HEK293 (cell line): ENCODE data around the gene FRMD8.

Experiments used
- CTCF ChIA-PET: fragments of 350-600 bp; formaldehyde crosslinking; extraction: SDS; loops from one replicate; lab custom pipeline; 2021; ENCODE audit warnings: antibody characterized with exemption; lab: Yijun Ruan, JAX
- POLR2A ChIA-PET: fragments of 300-600 bp; formaldehyde crosslinking; extraction: SDS; loops from one replicate; lab custom pipeline; 2020; ENCODE audit warnings: antibody characterized with exemption, inconsistent platforms; lab: Yijun Ruan, JAX
- H3K27ac ChIP-seq: fragments of 200-500 bp; sonication (Bioruptor generic); 2 replicates; pipeline ENCODE4 v1.5.1; 2014; ENCODE audit warnings: low read depth, low read length, control low read depth, inconsistent platforms; ENCODE audit errors: extremely low read depth
- H3K36me3 ChIP-seq, 2 experiments: fragments of 200-500 bp in 1 of 2; sonication (Bioruptor generic) in 1 of 2; 1 replicate in 1 of 2; 2 replicates in 1 of 2; pipeline ENCODE4 v1.5.1; 2014 to 2017; ENCODE audit warnings: inconsistent platforms in 2 of 2, low read length in 2 of 2; ENCODE audit not compliant: control insufficient read depth in 2 of 2, insufficient read depth in 1 of 2
- H3K4me1 ChIP-seq: fragments of 200-500 bp; sonication (Bioruptor generic); 2 replicates; pipeline ENCODE4 v1.5.1; 2014; ENCODE audit warnings: mild to moderate bottlenecking, low read length, inconsistent platforms; ENCODE audit not compliant: control insufficient read depth, insufficient read depth
- H3K4me3 ChIP-seq: 2 replicates; pipeline ENCODE4 v1.5.1; 2011; ENCODE audit warnings: low read depth, mild to moderate bottlenecking, control low read depth, low read length, moderate library complexity
- H3K9me3 ChIP-seq: fragments of 200-500 bp; sonication (Bioruptor generic); 2 replicates; pipeline ENCODE4 v1.5.1; 2014; ENCODE audit warnings: low read depth, low read length, inconsistent platforms; ENCODE audit not compliant: control insufficient read depth, insufficient read depth
- FEZF1 ChIP-seq: fragments of 450-650 bp; formaldehyde crosslinking; IDR thresholded peaks from 2 replicates; pipeline ENCODE4 v1.5.1; 2016; ENCODE audit warnings: missing biosample characterization, missing genetic modification characterization
- KLF9 ChIP-seq: fragments of 450-650 bp; formaldehyde crosslinking; IDR thresholded peaks from 2 replicates; pipeline ENCODE4 v1.5.1; 2016; ENCODE audit warnings: missing biosample characterization, missing genetic modification characterization, low read depth
- MZF1 ChIP-seq: fragments of 450-650 bp; formaldehyde crosslinking; IDR thresholded peaks from 2 replicates; pipeline ENCODE4 v1.5.1; 2017; ENCODE audit warnings: missing biosample characterization, missing genetic modification characterization, borderline replicate concordance
- ZBTB7A ChIP-seq: fragments of 450-650 bp; formaldehyde crosslinking; IDR thresholded peaks from 2 replicates; pipeline ENCODE4 v1.5.1; 2016; ENCODE audit warnings: low read depth, missing biosample characterization, missing genetic modification characterization
- ZFHX2 ChIP-seq: fragments of 450-650 bp; formaldehyde crosslinking; conservative IDR thresholded peaks from 2 replicates; pipeline ENCODE4 v1.5.1; 2016; ENCODE audit warnings: missing biosample characterization, missing genetic modification characterization
- ZNF132 ChIP-seq: fragments of 450-650 bp; formaldehyde crosslinking; IDR thresholded peaks from 2 replicates; pipeline ENCODE4 v1.5.1; 2017; ENCODE audit warnings: missing biosample characterization, missing genetic modification characterization, borderline replicate concordance
- ZNF175 ChIP-seq: fragments of 450-650 bp; formaldehyde crosslinking; IDR thresholded peaks from 2 replicates; pipeline ENCODE4 v1.5.1; 2016; ENCODE audit warnings: missing biosample characterization, missing genetic modification characterization
- ZNF2 ChIP-seq: fragments of 450-650 bp; formaldehyde crosslinking; IDR thresholded peaks from 2 replicates; pipeline ENCODE4 v1.5.1; 2016; ENCODE audit warnings: missing biosample characterization, missing genetic modification characterization
- ZNF354C ChIP-seq: fragments of 450-650 bp; formaldehyde crosslinking; IDR thresholded peaks from 2 replicates; pipeline ENCODE4 v1.5.1; 2016; ENCODE audit warnings: missing biosample characterization, missing genetic modification characterization, low read depth, borderline replicate concordance
- ZNF416 ChIP-seq: fragments of 450-650 bp; formaldehyde crosslinking; IDR thresholded peaks from 2 replicates; pipeline ENCODE4 v1.5.1; 2016; ENCODE audit warnings: missing biosample characterization, missing genetic modification characterization
- ZNF423 ChIP-seq: fragments of 450-650 bp; formaldehyde crosslinking; IDR thresholded peaks from 2 replicates; pipeline ENCODE4 v1.5.1; 2016; ENCODE audit warnings: missing biosample characterization, missing genetic modification characterization
- ZNF529 ChIP-seq: fragments of 450-650 bp; formaldehyde crosslinking; IDR thresholded peaks from 2 replicates; pipeline ENCODE4 v1.5.1; 2017; ENCODE audit warnings: missing genetic modification characterization, missing biosample characterization; ENCODE audit not compliant: insufficient replicate concordance
- TF ChIP-seq, protein P1 (sequence below): fragments of 450-650 bp; formaldehyde crosslinking; IDR thresholded peaks from 2 replicates; pipeline ENCODE4 v1.5.1; 2016; ENCODE audit warnings: missing biosample characterization, missing genetic modification characterization, borderline replicate concordance
- TF ChIP-seq, protein P2 (sequence below): fragments of 450-650 bp; formaldehyde crosslinking; conservative IDR thresholded peaks from 2 replicates; pipeline ENCODE4 v1.5.1; 2016; ENCODE audit warnings: low read depth, missing biosample characterization, missing genetic modification characterization

The FRMD8 gene

GRCh38 chr11:65422633-65423515, 36.4 kb downstream of the FRMD8 start, which contains the start of gene NEAT1 (continued):
- TF ChIP-seq ZNF132 (tag by site-specific recombination) (no peak), ZFHX2 (tag by site-specific recombination) (peak; percentile 67), ZNF416 (tag by site-specific recombination) (0 out of 2 replicates have a peak, but pooled peaks have one; percentile 21), ZBTB7A (tag by site-specific recombination) (peak; percentile 91), ZNF2 (tag by site-specific recombination) (peak; percentile 87), FEZF1 (tag by site-specific recombination) (0 out of 2 replicates have a peak, but pooled peaks have one; percentile 2), KLF9 (tag by site-specific recombination) (peak; percentile 9), MZF1 (tag by site-specific recombination) (peak; percentile 37; the same call in 1 of the 2 replicates), ZNF529 (no peak), ZNF354C (tag by site-specific recombination) (no peak)
- TF ChIP-seq, protein P1, sequence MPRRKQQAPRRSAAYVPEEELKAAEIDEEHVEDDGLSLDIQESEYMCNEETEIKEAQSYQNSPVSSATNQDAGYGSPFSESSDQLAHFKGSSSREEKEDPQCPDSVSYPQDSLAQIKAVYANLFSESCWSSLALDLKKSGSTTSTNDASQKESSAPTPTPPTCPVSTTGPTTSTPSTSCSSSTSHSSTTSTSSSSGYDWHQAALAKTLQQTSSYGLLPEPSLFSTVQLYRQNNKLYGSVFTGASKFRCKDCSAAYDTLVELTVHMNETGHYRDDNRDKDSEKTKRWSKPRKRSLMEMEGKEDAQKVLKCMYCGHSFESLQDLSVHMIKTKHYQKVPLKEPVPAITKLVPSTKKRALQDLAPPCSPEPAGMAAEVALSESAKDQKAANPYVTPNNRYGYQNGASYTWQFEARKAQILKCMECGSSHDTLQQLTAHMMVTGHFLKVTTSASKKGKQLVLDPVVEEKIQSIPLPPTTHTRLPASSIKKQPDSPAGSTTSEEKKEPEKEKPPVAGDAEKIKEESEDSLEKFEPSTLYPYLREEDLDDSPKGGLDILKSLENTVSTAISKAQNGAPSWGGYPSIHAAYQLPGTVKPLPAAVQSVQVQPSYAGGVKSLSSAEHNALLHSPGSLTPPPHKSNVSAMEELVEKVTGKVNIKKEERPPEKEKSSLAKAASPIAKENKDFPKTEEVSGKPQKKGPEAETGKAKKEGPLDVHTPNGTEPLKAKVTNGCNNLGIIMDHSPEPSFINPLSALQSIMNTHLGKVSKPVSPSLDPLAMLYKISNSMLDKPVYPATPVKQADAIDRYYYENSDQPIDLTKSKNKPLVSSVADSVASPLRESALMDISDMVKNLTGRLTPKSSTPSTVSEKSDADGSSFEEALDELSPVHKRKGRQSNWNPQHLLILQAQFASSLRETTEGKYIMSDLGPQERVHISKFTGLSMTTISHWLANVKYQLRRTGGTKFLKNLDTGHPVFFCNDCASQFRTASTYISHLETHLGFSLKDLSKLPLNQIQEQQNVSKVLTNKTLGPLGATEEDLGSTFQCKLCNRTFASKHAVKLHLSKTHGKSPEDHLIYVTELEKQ = peak; percentile 50; the same call in 1 of the 2 replicates
- TF ChIP-seq, protein P2, sequence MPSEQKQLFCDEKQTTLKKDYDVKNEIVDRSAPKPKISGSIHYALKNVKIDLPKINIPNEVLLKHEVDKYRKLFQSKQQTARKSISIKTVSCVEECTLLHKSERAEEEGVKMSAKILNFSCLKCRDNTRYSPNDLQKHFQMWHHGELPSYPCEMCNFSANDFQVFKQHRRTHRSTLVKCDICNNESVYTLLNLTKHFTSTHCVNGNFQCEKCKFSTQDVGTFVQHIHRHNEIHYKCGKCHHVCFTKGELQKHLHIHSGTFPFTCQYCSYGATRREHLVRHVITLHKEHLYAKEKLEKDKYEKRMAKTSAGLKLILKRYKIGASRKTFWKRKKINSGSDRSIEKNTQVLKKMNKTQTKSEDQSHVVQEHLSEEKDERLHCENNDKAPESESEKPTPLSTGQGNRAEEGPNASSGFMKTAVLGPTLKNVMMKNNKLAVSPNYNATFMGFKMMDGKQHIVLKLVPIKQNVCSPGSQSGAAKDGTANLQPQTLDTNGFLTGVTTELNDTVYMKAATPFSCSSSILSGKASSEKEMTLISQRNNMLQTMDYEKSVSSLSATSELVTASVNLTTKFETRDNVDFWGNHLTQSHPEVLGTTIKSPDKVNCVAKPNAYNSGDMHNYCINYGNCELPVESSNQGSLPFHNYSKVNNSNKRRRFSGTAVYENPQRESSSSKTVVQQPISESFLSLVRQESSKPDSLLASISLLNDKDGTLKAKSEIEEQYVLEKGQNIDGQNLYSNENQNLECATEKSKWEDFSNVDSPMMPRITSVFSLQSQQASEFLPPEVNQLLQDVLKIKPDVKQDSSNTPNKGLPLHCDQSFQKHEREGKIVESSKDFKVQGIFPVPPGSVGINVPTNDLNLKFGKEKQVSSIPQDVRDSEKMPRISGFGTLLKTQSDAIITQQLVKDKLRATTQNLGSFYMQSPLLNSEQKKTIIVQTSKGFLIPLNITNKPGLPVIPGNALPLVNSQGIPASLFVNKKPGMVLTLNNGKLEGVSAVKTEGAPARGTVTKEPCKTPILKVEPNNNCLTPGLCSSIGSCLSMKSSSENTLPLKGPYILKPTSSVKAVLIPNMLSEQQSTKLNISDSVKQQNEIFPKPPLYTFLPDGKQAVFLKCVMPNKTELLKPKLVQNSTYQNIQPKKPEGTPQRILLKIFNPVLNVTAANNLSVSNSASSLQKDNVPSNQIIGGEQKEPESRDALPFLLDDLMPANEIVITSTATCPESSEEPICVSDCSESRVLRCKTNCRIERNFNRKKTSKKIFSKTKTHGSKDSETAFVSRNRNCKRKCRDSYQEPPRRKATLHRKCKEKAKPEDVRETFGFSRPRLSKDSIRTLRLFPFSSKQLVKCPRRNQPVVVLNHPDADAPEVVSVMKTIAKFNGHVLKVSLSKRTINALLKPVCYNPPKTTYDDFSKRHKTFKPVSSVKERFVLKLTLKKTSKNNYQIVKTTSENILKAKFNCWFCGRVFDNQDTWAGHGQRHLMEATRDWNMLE = no peak

DNA sequence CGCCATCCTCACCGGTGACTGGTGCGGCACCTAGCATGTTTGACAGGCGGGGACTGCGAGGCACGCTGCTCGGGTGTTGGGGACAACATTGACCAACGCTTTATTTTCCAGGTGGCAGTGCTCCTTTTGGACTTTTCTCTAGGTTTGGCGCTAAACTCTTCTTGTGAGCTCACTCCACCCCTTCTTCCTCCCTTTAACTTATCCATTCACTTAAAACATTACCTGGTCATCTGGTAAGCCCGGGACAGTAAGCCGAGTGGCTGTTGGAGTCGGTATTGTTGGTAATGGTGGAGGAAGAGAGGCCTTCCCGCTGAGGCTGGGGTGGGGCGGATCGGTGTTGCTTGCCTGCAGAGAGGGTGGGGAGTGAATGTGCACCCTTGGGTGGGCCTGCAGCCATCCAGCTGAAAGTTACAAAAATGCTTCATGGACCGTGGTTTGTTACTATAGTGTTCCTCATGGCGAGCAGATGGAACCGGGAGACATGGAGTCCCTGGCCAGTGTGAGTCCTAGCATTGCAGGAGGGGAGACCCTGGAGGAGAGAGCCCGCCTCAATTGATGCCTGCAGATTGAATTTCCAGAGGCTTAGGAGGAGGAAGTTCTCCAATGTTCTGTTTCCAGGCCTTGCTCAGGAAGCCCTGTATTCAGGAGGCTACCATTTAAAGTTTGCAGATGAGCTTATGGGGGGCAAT, 37.2 kb downstream of the FRMD8 start:
- POLR2A ChIA-PET = interaction anchor here (1.0 to 16.9 kb wide), 34 partner anchors 9 to 645 kb away, joined by 3 to 1129 read pairs (median 8); partner anchors contain the start of genes CCDC85B, DPF2, FAU and MALAT1
- CTCF ChIA-PET = interaction anchor here (0.6 to 2.6 kb wide), 7 partner anchors 9 to 107 kb away, joined by 3 to 15 read pairs (median 3); no protein-coding TSS in a partner anchor
- Histone ChIP-seq H3K36me3 (peaks cover 0 to 58% of the 10 kb centered on the region in 2 experiments; a peak in 1 of 3 replicates), H3K9me3 (no peaks in the 10 kb centered on the region), H3K4me1 (0 out of 2 replicates have a peak, but pooled peaks cover 4% of the 10 kb centered on the region), H3K27ac (peak overlapping the region; percentile 98), H3K4me3 (peak overlapping the region; percentile 68)
- TF ChIP-seq ZNF175 (tag by site-specific recombination) (no peak), ZNF423 (tag by site-specific recombination) (peak; percentile 90)
